ENCODE results near the gene PAK6.

PAK6 gene

DNA sequence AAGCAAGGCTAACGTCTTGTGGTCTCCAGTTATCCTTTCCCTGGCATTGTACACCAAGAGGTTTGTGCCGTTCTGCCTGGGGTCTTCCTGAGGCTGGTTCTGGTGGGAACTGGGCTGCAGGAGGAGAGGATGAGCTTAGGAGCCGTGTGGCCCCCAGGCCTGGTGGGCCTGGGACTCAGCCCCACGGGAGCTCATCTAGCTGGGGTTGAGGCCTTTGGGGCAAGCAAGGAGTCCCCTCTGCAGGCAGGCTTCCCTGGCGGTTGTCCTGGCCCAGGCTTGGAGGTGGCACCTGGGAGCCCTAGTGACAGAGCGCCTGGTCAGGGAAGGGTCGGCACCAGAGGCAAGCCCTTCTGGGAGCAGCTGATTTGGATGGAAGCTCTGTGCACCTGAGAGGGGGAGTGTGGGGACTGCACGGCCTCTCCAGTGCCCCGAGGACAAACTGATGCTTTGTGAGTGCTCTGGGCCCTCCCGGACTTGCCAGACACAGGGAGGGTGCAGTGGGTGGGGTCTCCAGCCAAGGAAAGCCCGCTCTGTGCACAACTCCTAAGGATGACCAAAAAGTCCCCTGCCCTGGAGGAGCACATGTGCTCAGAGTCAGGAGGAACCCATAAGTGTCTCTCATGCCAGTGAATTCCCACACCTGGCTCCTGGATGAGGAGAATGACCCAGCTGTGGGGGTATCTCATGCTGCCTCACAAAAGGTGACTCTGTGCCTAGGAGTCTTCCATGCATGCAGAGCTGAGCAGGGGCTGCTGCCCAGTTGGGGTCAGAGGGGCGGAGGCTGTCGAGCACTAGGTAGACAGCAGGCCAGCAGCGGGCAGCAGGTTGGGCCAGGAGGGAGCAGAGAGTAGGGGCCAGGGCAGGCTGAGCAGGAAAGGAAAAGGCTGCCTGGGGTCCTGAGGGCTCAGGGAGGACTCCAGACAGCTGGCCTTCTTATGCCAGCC, 2.7 kb downstream of the PAK6 start:
- no peak for DNase-seq (ENCODE audit: low read depth)

DNA sequence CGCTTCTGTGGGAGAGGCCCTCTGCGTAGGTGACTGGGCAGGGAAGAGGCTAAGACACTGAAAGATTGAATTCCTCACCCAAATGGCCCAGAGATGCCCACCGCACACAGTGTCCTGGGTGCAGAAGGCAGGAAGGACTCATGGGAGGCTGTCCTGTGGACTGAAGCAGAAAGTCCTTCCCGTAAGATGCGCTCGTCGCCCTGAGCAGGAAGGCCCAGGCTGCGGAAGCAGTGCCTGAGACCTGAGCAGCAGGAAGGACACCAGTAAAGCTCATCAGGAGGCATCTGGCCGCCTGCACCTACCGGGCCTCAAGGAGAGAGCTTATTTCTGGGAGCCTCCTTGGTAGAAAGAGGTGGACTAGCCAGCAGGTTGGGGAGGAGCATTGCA, 3.3 kb downstream of the PAK6 start:
- no peak for DNase-seq (ENCODE audit: low read depth)

DNA sequence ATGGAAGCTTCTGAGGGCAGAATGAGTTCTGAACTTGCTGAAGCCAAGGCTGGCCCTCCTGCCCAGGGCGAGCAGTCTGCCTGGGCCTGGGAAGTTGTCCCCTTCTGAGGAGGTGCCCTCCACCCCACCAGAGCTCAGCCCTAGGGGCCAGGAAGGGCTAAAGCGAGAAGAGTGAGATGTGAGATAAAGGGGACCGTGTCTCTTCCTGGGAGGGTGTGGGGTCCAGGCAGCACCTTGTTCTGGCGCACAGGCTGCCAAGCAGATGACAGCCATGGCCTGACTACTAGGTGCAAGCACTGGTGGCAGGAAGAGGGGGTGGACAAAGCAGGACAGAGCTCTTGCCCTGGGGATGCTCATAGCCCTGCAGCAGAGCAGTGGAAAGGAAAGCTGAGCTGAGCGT, 3.7 kb downstream of the PAK6 start:
- DNase-seq (ENCODE audit: low read depth), result no peak

DNA sequence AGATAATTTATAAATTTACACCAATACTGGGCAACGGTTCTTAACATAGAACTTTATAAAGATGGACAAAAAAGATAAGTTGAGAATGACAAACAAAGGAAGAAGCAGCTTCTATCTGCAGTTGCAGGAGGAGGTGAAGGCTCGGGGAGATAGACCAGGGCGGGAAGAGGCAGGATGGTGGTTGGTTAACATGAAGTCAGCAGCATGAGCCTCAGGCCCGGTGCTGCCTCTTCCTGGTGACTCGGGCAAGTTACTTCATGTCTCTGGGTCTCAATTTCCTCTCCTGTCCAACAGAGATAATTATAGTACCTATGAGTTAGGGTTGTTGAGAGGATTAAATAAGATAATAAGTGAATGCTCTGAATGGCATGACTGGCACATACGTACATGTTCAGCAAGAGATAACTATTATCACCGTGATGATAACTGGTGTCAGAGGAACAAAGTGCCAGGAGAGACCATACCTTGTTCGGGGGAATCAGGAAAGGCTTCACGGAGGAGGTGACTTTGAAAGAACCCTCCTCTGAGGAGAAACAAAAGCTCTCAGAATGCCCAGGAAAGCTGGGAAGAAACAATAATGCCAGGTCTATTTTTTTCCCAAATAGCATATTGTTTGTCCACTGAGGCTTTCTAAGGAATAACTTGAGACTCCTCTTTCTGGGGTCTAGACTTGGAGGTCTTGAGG, 4.4 kb downstream of the PAK6 start:
- DNase-seq (ENCODE audit: low read depth), result no peak

DNA sequence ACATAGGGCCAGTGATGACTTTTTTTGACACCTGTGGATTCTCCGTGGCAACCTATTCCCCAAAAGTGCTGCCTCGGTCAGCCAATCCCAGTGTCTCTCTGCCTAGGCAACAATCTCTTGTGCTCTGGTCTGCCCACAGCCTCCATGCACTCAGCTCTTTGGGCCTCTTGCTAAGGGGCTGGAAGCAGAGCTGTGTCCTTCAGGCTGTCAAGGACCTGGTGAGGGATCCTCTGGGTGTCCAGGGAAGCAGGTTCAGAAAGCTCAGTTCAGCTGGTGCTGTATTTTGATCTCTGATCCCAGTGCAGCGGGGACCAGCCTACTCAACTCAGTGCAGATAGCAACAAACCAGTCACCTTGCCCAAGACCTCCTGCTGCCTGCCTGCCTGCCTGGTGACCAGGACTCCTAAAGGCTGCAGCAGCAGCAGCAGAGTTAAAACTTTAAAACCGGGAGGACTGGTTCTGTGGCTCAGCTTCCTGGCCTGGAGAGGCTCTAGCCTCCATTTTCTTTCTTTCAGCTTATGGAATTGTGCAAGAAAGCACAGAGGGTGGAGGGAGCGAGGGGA, 6.2 kb downstream of the PAK6 start:
- DNase-seq (ENCODE audit: low read depth), result no peak

DNA sequence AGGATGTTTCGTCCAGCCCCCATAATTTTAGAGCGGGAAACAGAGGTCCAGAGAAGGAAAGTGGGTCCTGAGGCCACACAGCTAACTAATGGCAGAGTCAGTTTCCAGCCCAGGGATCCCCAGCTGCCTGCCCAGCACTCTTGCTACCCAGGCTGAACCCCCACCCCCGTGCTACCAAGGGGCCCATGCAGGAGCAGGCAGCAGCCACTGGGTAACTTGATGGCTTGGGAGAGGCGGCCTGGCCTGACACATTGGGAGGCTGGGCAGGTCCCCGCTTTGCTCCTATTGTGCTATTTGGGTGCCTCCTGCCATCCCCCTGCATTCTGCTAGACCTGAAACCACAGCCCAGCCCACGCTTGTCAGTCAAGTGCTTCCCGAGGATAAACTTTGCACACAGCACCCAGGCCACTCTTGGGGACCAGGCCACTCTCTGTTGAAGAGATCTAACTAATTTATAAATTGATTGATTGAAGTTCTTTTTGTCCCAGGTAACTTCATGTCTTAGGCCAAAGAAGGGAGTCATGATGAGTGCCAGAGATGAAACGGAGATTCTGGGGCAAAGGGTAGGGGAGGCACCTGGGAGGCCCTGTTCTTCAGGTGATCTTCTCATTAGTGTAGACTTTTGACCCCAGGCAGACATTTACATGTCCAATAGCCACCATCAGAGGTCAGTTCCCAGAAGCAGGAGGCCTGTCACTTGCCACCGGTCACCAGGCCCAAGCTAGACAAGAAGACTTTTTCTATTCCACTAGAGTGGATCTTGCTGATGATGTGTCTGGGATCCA, 7.0 kb downstream of the PAK6 start:
- DNase-seq (ENCODE audit: low read depth), result no peak

DNA sequence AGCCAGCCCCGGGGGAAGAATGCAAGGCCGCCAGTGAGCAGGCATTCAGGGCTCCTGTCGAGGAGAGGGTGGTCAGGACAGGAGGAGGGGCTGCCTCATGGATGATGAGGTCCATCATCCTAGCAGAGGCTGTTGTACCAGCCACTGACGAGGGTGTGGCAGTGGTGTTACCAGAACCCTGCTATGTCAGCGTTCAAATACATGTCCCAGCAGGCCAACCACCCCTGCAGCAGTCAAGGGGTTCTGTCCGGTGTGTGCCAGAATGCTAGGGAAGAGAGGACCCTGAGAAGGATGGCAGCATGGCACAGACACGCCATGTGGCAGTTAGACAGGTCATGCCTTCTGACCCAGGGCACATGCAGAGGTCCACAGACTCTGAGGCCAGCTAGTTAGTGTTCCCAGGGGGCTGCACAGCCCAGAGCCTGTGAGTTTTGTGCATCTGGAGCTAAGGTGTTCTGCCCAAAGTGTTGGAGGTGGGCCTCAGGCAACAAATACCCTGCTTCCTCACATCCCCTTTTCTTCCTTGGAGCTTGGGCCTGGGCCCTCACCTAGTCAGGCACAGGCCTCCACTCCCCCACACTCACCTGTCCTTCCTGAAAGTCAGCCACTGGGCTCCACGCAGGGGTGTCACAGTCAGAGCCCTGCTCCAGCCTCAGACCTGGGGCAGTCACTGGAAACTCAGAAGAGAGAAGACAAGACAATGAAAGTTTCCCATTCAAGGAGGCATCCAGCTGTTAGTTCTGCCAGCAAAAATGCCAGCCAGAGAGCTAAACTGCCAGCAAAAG, 7.8 kb downstream of the PAK6 start:
- no peak for DNase-seq (ENCODE audit: low read depth)

DNA sequence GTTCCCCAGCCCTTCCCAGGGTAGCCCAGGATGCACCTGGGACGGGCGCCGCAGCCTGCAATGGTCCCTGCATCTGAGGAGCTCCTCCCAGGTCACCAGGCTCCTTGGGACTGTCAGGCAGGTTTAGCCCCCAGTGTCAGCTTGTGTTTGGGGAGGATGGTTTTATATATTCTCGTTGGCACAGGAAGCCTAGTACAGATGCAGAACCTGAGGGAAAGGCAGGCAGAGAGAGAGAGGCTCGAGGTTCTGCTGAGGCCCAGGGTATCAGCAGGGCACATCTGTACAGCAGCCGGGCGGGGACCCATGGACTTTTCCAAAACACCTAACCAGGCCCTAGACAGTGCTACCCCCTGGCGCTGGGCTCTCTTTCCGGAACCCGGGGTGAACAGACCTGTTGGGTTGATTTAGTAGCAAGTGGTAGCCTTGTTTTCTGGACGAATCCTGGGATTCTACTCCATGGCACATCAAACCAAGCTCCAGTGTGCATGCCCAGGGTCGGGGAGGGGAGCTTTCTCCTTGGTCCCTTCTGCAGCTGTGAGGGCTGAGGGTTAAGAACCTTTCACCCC, 8.6 kb downstream of the PAK6 start:
- no peak for DNase-seq (ENCODE audit: low read depth)

DNA sequence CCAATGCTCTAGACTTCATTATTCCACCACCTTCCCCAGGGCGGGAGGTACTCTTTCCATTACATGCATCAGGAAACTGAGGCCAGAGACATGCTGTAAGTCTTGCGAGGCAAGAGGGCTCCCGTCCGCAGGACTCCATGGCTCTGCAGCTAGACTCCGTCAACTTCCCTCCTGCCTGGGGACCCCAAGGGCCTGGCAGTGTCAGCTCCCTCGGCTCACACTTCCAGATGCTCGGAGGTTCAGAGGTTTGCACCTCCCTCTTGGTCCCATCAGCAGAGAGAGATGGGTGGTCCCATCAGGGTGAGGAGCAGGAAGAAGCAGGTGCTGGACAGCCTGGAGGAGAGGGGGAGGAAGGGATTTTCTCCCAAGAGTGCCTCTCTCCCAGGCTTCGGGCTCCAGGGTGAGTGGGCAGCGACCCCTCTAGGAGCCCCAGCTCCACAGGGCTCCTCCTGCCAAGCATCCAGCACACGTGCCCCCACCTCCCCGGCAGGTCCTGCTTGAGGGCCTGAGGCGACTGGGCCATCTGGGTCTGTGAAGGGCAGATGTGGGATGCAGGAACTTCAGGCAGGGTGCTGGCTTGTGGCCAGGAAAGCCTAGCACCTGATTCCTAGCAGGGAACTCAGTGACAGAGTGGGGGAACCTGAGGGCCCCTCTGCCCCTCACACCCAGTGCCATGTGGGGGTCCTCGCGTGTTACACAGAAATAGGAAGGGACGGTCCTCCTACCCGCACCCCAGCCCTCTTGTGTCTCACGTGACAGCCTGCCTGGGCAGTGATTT, 9.3 kb downstream of the PAK6 start:
- no peak for DNase-seq (ENCODE audit: low read depth)

DNA sequence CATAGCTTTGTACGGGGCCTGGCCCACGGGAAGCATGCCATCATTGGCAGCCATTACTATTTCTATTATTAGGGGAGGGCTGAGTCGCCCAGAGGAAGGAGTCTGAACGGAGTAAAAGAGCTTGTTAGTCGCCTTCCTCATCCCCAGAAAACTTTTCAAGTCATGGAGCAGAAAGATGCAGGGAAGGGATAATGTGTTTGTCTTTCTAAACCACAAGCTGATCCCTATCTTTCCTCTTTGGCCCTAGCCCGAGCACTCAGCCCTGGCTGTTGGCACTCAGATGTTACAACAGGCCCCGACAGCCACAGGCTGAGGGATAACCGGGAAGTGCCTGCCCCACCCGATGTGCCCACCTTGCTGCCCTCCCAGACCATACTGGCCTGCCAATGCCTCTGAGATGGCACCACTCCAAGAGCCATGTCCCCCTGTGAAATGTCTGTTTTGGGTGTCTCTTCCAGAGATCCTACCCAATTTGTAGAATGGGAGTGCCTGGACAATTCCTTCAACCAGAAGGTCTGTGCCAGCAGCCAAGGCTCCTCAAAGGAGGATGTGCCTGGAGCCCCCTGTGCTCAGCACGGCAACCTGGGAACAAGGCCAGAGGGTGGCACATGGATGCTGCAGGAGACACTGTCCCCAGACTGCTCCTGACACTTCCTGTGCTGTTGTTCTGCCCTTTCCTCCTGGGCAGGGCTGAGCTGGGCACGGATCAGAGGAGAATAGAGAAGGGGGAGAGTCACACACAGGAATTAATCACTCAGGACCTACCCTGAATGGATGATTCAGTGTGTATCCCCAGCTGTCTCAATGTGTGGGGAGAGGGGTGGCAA, 10.8 kb downstream of the PAK6 start:
- no peak for DNase-seq (ENCODE audit: low read depth)

DNA sequence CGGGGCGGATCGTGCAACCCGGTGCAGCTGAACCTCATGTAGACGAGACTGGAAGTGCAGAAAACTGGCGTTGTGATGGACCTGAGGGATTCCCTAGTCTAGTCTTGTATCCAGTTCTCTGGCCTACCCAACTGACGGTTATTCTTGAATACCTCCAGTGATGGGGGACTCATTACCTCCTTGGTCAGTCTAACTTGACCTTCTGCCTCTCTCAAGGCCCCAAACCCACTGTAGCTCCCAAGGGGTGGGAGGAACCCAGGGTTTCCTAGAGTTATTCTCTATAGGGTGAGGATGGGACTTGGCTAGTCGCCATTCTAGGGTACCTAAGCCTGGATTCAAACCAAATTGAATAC, 11.4 kb downstream of the PAK6 start:
- no peak for DNase-seq (ENCODE audit: low read depth)

DNA sequence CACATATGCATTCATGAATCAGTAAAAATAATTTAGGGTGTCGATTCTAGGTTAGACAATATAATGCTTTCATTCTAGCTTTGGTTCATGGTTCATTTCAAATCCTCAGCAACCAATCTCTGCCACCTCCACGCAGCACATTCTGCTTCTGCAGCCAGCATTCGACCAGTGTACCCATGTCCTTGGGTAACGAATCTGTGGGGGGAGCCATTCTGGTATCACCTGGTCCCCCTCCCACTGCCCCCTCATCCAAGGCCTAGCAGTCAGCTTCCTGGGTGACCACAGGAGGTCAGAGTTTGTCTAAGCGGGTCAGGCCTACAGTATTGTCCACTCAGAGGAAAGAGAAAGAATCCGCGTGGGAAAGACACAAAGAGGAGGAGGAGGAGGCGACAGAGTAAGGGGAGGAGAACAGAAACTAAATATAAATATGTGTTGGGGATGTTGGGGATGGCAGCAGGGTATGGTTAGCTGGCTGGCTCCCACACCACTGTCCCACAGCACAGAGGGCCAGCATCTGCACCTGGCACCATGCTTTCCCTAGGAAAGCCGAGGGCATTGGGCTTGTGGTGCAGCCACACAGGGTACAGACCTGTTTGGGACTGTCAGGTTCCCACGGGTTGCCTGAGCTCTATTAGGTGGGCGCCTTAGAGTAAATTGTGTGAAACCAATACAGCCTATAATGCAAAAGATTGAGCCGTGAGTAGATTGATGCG, 12.1 kb downstream of the PAK6 start:
- DNase-seq (ENCODE audit: low read depth), result no peak

DNA sequence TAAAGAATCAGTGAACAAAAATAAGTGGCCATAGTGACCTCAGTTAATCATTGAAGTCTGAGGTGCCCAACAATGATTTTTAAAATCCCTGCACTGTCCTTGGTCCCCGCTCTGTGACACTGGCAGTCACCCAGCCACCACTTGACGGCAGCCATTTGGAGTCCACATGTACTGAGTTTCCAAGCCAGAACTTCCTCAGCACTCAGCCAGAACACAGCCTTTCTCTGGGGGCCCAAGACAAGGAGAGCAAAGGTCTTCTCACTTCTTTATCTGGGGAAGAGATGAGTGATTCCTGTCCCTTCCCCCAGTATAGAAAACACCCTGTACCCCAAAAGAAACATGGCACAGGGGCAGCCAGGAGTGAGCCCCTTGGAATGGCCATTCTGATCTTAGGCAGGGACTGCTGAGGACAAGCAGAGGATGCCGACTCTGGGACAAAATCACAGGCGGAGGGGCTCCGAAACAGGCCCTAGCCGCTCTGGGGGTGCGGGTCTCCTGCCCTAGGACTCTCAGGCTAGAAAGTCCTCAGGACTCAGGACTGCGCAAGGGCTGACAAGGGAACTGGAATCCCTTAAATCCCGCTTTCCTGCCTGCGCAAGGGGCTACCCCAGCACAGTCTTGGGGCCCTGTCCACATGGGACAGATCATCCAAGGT, 12.8 kb downstream of the PAK6 start:
- DNase-seq (ENCODE audit: low read depth), result no peak

DNA sequence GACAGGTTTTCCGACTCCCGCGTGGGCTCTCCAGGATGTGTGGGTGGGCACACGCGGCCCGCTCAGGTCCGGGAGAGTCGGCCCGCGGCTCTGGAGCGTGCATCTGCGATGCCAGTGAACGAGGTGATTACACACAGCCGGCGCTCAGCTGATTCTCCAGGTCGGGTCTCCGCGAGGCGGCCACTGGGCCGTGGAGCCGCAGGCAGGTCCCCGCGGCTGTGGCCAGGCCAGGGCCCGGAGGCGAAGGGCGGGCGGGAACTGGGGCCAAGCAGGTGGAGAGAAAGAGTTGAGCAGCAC, 13.2 kb downstream of the PAK6 start:
- no peak for DNase-seq (ENCODE audit: low read depth)

DNA sequence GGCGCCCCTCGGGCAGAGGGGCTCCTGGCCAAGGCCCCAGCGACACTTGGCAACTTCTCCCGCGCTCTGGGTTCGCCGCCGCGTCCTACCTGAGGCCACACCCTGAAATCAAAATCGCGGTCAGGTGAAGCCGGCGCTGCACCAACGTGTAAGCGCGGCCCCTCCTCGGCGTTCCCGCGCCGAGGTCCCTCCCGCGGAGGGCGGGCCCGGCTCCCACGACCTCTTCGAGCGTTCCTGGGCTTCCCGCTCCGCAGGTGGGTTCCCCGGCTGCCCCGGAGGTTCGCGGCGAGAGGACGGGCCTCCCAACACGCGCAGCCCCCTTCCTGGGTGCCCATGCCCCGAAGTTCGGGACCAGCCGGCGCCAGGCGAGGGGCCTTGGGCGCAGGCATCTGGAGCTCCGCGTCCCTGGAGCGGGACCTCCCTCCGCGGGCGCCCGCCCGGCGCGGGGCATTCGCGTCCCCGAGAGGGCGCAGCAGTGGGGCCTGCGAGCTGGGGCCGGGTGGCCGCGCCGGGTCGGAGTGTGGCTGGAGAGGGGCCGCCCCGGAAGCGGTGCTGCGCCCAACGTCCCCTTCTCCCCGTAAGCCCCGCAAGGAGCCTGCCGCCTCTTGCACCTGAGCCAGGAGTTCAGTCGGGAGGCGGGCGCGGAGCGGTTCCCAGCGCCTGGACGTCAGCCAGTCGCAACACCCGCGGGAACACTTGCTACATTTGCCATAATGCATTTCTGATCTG, 13.7 kb downstream of the PAK6 start:
- DNase-seq (ENCODE audit: low read depth), result no peak

DNA sequence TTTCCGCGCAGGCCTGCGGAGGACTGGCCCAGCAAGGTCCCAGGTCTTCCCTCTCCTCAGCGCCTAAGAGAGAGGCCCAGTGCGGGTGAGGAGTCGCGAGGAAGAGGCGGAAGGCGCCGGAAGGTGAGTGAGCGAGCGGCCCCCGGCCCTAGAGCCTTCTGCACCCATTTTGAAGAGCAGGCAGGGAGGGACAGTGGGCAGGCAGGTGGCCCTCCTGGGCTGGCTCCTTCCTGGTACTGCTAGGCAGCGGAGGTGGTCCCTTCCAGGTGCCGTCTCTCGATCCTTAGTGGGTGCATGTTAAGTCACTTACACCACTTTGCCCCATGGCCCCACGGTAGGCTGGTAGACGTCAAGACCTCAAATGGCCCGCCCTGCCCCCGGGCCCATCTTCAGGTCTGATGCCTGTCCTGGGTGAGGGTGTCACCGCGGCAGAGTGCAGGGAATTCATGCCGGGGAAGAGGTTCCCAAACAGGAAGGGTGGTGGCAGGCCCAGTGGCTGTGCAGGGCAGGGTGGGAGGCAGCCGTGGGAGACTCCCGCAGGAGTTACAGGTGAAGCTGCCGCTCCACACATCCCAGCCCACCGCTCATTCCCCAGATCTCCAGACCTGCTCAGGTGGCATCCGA, 14.4 kb downstream of the PAK6 start:
- DNase-seq (ENCODE audit: low read depth), result no peak

DNA sequence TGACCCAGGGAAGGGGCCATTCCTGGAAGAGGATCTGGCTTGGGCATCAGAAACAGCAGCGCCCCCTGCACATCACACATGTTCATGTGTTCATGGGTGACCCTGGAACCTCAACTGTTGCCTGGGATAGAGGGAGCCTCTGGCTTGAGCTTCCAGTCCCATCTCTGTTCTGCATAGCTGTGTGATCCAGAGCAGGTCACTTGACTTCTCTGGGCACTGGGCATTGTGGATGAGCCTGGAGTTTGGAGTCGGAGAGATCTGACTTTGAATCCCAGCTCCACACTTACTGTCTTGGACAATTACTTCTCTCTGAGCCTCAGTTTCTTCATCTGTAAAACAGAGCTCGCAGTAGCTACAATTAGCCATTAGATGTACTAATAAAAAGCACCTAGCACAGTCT, 15.6 kb downstream of the PAK6 start:
- DNase-seq (ENCODE audit: low read depth), result no peak

DNA sequence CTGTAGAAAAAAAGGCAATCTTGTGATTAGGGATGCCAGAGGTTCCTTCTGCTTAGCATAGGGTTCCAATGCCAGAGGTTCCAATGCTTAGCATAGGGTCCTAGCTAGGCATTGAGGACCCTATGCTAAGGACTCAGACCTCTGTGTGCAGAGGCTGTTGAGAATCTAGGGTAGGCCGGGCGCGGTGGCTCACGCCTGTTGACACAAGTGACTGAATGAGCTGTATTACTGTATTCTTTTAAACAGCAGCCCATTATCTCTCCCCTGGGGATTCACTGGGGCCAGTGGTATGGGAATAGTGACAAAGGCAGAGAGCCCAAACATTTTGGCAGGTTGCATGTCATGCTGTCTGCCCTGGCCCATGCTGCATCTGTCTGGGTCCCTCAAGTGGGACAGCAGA, 16.2 kb downstream of the PAK6 start:
- no peak for DNase-seq (ENCODE audit: low read depth)

All from activated T-helper 1 cell treated with Interleukin-2 at 50 U/mL for 16 hours (primary cell).